NCI-H187 treated with DMSO at 0.1 percent for 48 hours (cell line): ENCODE measurements around the gene SLC5A6.
A peak's percentile ranks its signal among the peaks of the same experiment; 100 is the strongest.

Experiments
- DNase-seq: peaks from one replicate; lab custom pipeline; 2025; lab: John Stamatoyannopoulos, UW

The SLC5A6 gene

DNA sequence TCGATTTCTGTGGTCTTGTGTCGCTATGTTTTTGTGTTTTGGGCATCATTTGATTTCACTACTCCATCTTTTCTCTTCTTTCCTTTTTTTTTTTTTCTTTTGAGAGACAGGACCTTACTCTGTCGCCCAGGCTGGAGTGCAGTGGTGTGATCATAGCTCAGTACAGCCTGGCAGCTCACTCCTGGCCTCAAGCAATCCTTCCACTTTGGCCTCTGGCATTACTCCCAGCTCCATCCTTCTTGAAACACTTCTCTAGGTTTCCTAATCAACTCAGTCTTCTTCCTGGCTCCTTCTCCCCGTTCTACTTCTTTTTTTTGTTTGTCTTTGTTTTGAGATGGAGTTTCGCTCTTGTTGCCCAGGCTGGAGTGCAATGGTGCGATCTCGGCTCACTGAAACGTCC lies 36.7 kb downstream of the SLC5A6 start:
- no peak for DNase-seq

DNA sequence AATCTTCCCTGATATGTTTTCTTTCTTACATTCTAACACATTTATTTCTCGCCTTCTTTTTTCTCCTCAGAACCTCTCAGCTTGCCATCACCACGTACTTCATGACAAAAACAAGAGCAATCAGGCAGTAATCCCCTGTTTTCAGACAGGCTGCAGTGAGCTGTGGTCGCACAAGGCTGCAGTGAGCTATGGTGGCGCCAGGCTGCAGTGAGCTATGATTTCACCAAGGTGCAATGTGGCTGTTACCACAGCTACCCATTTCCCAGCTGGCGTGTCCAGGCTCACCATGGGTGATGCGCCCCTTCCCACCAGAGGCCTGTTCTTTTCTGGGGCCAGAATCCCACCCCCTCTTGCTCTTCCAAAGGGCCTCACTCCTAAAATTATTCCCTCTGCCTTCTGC lies 37.4 kb downstream of the SLC5A6 start:
- DNase-seq: no peak

DNA sequence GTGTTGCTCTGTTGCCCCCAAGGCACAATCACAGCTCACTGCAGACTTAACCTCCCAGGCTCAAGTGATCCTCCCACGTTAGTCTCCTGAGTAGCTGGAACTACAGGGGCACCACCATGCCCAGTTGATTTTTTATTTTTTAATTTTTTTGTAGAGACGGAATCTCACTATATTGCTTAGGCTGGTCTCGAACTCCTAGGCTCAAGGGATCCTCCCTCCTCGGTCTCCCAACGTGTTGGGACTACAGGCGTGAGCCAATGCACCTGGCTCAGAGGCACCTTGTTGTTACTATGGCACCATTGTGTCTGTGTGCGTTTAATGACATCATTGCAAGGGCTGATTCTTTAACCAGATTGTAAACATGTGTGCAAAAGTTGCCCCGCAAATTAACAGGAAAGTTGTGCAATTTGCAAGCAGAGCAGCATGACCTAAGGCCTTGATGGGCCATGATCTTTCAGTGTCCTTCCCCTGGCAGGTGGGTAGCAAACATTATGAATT lies 40.7 kb downstream of the SLC5A6 start:
- no peak for DNase-seq

DNA sequence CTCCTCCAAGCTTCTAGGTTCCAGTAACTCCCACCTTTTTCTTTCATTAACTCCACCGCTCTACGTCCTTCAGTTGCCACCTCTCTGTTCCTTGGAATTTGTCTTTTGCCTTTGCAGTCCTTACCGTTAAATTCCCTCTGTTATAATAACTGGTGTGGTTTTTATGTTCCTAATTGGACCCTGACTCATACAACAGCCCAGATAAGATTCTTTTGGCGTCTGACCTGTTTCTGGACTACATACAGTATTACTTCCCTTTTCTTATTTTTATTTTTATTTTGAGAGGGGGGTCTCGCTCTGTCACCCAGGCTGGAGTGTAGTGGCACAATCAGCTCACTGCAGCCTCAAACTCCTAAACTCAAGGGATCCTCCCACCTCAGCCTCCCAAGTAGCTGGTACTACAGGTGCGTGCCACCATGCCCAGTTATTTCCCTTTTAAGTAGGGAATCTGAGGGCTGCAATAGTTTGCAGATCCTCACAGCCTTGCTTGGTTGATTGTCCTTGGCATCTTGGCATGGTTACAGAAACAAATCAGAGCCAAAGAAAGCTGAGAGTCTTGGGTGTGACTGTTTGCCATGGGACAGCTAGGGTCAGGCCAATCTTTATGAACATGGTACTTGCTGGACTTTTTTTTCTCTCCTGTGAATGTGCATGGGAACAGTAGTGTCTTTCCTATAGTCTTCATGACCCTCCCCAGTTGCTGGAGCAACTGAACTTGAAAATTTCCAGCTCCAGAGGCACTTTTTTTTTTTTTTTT lies 41.3 kb downstream of the SLC5A6 start:
- DNase-seq: no peak

DNA sequence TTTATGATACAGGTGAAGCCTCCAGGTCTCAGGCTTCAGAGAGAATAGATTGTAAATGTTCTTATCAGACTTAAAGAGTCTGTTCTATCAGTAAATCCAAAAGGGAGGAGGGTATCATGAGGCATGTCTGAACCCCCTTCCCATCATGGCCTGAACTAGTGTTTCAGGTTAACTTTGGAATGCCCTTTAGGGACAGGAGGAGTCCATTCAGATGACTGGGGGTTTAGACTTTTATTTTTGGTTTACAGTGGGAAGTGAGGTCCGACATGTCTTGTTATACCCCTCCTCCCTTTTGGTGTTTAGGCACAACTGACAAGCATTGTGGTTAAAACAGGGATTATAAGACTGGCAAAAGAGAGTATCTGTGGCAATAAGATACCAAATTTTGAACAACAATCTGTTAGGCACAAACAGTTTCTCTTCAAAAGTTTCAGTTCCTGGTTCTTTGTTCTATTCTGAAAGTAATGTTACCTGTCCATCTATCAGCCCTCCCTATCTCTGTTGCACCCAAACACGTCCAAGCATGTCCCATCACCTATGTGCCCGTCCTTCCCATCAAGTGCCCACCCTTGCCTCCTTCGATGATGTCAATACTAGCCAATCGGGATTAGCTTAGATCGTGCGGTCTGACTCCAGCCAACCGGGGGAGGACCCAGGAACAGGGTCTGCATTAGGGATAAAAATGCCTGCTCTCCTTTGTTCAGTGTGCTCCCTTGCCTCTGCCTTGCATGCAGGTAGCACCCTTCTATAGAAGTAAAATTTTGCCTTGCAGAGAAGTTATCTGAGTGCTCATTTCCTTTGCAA lies 46.9 kb downstream of the SLC5A6 start:
- DNase-seq: no peak

DNA sequence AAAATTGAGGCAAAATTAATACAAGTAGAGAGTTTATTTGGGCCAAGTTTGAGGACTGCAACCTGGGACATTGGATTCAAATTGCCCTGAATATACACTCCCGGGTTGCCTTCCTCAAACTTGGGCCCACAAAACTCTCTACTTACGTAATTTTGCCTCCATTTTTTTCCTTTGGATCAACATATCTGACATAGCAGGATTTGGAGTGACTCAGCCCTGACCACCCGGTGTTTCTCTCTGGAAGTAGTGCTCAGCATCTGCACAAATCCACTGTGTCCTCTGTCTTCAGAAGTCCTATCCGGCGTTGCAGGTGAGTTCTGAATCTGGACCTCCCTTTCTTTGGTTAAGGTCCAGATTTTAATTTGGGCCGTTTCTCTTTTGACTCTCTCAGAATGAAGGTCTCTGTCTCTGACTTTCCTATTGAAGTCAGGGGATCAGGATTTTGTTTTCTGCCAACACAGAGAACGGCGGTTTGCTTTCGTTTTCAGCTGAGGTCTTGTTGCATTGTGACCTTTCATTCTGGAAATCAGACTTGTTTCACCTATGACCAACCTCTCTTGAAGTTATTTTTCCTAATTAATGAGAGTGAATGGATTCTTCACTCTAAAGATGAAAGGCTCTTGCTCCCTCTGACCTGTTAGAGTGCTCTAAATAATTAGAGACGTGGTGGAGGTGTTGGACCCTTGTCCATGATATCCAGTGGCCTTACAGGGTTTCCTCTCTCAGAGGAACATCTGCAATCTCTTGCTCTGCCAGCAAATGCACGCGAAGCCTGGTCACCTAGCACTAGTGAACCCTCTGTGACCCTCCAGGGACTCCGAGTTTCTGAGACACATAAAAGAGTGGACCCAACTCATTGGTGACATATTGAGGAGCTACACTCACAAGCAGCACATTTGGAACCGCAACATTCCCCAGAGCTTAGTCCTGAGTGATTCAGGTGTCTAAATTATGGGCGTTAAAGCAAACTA lies 49.6 kb downstream of the SLC5A6 start:
- DNase-seq: no peak

DNA sequence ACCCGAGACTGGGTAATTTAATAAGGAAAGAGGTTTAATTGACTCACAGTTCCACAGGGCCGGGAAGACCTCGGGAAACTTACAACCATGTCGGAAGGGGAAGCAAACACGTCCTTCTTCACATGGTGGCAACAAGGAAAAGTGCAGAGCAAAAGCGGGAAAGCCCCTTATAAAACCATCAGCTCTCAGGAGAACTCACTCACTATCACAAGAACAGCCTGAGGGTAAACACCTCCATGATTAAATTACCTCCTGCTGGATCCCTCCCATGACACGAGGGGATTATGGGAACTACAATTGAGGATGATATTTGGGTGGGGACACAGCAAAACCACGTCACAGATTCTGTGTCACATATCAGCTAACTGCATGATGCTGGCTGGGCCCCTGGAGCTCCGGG lies 51.9 kb downstream of the SLC5A6 start:
- DNase-seq: no peak

DNA sequence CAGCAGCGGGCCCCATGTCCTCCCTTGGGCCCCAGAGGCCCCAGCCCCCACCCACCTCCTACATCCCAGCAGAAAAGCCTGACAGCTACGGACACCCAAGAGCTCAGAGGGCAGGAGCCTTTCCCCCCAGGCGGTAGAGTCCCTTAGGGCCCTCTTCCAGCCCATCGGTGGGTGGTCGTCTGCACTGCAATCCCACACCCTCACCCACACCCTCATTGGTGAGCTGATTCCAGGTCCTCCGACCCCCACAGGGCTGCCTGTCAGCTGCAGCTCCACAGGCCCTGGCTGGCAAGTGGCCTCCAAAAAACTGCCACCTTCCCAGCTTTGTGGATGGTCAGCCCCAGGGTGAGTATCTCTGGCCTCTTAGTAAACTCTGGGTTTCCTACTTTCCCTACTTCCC lies 52.8 kb downstream of the SLC5A6 start:
- DNase-seq: no peak

DNA sequence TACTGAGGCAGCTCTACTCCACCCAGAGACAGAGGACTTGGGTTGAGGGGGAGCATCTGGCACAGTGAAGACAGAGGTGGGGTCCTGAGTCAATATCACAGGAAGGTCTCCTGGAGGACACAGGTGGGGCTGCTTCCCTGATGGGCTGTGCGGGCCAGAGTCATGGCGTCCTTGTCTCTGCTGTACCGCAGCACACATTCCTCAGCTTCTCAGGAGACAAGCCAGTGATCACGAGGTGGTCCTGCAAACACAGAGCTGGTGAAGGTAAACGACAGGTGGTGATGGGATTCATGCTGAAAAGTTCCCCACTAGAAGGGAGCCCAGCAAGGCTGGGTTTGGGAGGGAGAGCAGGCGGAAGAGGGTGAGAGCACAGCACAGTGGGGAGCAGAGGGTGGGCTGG lies 53.6 kb downstream of the SLC5A6 start:
- DNase-seq: no peak

DNA sequence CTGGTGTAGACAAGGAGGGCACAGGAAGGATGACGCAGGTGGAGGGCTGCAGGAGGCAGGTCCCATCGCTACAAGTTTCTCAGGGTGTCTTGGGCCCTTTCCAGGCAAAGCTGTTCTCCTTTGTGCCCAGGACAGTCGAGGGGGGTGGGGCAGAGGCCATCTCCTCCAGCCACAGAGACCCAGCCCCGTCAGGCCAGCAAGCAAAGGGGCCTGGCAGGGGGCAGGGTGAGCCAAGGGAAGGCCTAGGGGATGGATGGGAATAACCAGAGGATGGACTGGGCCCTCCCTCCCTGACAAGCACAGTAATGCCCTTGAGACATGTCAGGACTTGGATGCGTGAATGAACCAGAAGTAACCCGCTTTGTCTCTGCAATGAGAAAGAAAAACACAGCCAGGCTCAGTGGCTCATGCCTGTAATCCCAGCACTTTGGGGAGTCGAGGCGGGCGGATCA lies 57.0 kb downstream of the SLC5A6 start:
- DNase-seq: no peak

DNA sequence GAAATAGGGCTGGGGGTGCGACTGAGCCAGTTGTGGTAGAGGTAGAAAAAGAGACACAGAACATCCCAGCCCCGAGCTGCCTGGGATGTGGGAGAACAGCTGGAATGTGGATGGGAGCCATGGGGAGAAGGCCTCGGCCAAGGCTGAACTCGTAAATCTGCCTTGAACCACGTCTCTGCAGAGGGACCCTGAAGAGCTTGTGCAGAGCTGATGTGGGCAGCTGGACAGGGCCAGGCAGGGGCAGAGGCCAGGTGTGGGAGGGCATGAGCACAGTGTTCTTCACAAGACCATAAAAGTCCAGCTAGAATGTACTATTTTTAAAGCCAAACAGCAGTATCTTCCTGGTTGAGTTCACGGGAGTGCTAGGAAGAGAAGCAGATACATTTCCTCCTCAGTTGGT lies 57.6 kb downstream of the SLC5A6 start:
- DNase-seq: no peak

DNA sequence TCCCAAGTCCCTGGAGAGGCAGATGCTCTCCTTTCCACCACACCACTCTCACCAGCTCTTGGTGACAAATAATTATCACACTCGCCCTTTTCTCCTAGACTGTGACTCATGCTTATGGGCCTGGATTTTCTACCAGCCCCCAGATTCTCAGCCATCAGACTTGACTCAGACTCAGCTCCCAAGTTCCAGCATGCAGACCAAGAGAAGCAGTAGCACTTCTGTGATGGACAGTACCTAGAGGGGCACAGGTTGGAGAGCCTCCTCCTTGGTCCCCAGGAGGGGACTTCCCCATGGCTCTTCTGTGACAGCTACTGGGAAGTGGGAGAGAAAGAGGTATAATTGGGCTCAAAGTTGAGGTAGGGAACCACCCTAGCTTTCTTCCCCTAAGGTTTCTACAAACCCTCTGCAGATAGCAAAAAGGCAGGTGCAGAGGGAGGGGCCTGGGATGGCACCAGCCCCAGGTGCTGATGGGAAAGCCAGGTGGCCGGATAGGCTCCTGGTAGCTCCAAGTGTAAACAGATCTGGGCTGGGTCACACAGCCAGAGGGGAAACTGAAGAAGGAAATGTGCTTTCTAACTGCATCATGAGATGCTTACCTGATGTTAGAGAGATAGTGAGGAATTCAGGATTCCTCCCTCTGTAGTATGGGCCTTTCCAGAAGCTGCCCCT lies 59.1 kb downstream of the SLC5A6 start:
- DNase-seq: peak; percentile 62

DNA sequence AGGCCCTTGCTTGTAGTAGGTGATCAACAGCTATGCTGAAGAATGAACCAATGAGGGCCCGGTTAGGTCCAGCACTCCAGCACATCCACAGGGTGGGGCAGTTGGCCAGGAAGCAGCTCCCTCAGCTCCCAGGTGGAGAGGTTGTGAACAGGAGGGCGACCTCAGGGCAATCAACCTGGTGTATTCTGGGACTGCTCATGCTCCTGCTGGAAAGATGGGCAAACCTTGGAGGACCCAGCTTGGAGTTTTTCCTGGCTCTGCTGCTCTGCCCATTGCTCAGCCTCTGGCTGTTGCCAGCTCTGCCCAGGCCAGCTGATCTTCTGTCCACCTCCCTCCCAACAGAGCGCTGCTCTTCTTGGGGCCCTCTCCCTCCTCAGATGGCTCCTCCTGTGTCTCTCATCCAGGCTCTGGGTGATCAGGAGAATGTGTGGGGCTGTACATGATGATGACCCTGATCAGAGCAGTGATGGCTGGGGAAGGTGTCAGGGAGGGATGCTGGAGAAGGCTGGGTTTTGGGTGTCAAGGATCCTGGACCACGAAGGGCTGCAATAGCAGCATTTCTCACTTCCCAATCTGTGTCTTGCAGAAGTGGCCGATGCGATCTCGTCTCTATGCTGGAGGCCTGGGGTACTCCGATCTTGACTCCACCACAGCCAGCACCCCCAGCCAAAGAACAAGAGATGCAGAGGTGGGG lies 59.8 kb downstream of the SLC5A6 start:
- DNase-seq: no peak

DNA sequence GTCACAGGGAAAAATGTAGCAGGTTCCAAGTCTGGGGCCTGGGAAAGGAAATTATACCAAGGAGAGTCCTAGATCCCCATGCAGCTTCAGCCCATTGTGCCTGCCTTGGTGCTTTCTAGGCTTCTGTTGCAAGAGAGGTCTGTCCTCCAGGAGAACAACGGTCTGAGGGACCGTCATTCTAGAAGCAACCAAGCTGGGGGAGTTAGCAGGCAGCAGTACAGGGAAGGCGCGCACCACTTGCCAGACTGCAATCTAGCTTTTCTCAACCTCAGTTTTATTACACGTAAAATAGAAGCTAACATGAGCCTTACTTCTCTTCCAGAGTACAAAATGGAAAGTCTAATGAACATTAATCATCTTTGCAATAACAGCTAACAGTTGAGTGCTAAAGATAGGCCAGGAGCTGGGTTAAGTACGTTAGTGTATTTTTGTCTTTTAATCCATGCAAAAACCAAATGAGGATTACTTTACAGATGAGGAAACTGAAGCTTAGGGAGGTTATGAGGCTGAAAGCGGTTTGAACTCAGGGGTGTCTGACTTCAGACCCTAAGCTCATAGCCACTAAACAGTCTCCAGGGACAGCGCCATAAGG lies 61.3 kb downstream of the SLC5A6 start:
- no peak for DNase-seq
